ENCODE data around the gene RSPO3.
A peak's percentile ranks its signal among the peaks of the same experiment; 100 is the strongest.

Gene RSPO3

GRCh38 chr6:127114214-127114760 is 4.2 kb upstream of the RSPO3 start:
- no peak for DNase-seq (ENCODE audit: low read depth)

- DNase-seq (ENCODE audit: low read depth): no peak
Observed at GRCh38 chr6:127115084-127115655, 3.3 kb upstream of the RSPO3 start.

- no peak for DNase-seq (ENCODE audit: low read depth)
Observed at GRCh38 chr6:127115746-127116145, 2.7 kb upstream of the RSPO3 start.

GRCh38 chr6:127117979-127118297 is 533 bp upstream of the RSPO3 start:
- DNase-seq (ENCODE audit: low read depth): no peak

GRCh38 chr6:127119102-127120022 is 891 bp downstream of the RSPO3 start:
- DNase-seq (ENCODE audit: low read depth): no peak

GRCh38 chr6:127120023-127120786 is 1.7 kb downstream of the RSPO3 start:
- no peak for DNase-seq (ENCODE audit: low read depth)

- peak; percentile 82 for DNase-seq (ENCODE audit: low read depth)
Observed at GRCh38 chr6:127120787-127121636, 2.5 kb downstream of the RSPO3 start.

- DNase-seq (ENCODE audit: low read depth): no peak
Observed at GRCh38 chr6:127121637-127121960, 3.1 kb downstream of the RSPO3 start.

GRCh38 chr6:127124172-127124571 is 5.7 kb downstream of the RSPO3 start:
- DNase-seq (ENCODE audit: low read depth): no peak

- no peak for DNase-seq (ENCODE audit: low read depth)
Observed at GRCh38 chr6:127124680-127125079, 6.2 kb downstream of the RSPO3 start.

GRCh38 chr6:127128066-127128465 is 9.6 kb downstream of the RSPO3 start:
- no peak for DNase-seq (ENCODE audit: low read depth)

GRCh38 chr6:127129251-127129650 is 10.8 kb downstream of the RSPO3 start:
- no peak for DNase-seq (ENCODE audit: low read depth)

GRCh38 chr6:127131275-127131674 is 12.8 kb downstream of the RSPO3 start:
- no peak for DNase-seq (ENCODE audit: low read depth)

- no peak for DNase-seq (ENCODE audit: low read depth)
Observed at GRCh38 chr6:127131772-127132376, 13.4 kb downstream of the RSPO3 start.

GRCh38 chr6:127134136-127134535 is 15.7 kb downstream of the RSPO3 start:
- DNase-seq (ENCODE audit: low read depth): no peak

GRCh38 chr6:127136786-127137185 is 18.3 kb downstream of the RSPO3 start:
- no peak for DNase-seq (ENCODE audit: low read depth)

- peak; percentile 96 for DNase-seq (ENCODE audit: low read depth)
Observed at GRCh38 chr6:127146932-127147331, 28.5 kb downstream of the RSPO3 start.

GRCh38 chr6:127147534-127147933 is 29.1 kb downstream of the RSPO3 start:
- DNase-seq (ENCODE audit: low read depth): no peak

GRCh38 chr6:127148511-127148910 is 30.0 kb downstream of the RSPO3 start:
- peak; percentile 5 for DNase-seq (ENCODE audit: low read depth)

- DNase-seq (ENCODE audit: low read depth): no peak
Observed at GRCh38 chr6:127154509-127154908, 36.0 kb downstream of the RSPO3 start.

- no peak for DNase-seq (ENCODE audit: low read depth)
Observed at GRCh38 chr6:127160484-127160883, 42.0 kb downstream of the RSPO3 start.
